HEK293T (cell line): Measurements from ENCODE around the gene GIPC2.

Experiments used
- CTCF ChIA-PET: fragments of 350-600 bp; formaldehyde crosslinking; extraction: SDS; loops from one replicate; lab custom pipeline; 2021; ENCODE audit warnings: antibody characterized with exemption, inconsistent platforms; lab: Yijun Ruan, JAX
- POLR2A ChIA-PET: fragments of 350-600 bp; formaldehyde crosslinking; extraction: SDS; loops from one replicate; lab custom pipeline; 2020; ENCODE audit warnings: antibody characterized with exemption, inconsistent platforms; lab: Yijun Ruan, JAX
- DNase-seq: peaks from one replicate; pipeline ENCODE4 v3.0.0; 2012; ENCODE audit warnings: mixed read lengths; ENCODE audit errors: extremely low spot score
- ARNT ChIP-seq: fragments of 450-650 bp; IDR thresholded peaks from 2 replicates; pipeline ENCODE4 v1.6.1; 2017; ENCODE audit warnings: mild to moderate bottlenecking
- BHLHE40 ChIP-seq: fragments of 450-650 bp; IDR thresholded peaks from 2 replicates; pipeline ENCODE4 v1.6.1; 2016; ENCODE audit warnings: mild to moderate bottlenecking, moderate library complexity, borderline replicate concordance
- CTBP1 ChIP-seq: fragments of 450-650 bp; IDR thresholded peaks from 2 replicates; pipeline ENCODE4 v1.6.1; 2016; ENCODE audit warnings: borderline replicate concordance
- ELF4 ChIP-seq: fragments of 450-650 bp; IDR thresholded peaks from 2 replicates; pipeline ENCODE4 v1.6.1; 2017; ENCODE audit warnings: antibody characterized with exemption
- FOXA1 ChIP-seq: fragments of 450-650 bp; IDR thresholded peaks from 2 replicates; pipeline ENCODE4 v1.6.1; 2016; ENCODE audit warnings: mild to moderate bottlenecking
- FOXK2 ChIP-seq: fragments of 450-650 bp; IDR thresholded peaks from 2 replicates; pipeline ENCODE4 v1.6.1; 2016; ENCODE audit warnings: mild to moderate bottlenecking
- FOXM1 ChIP-seq: fragments of 450-650 bp; IDR thresholded peaks from 2 replicates; pipeline ENCODE4 v1.6.1; 2017; ENCODE audit warnings: mild to moderate bottlenecking, borderline replicate concordance
- HDGF ChIP-seq: fragments of 450-650 bp; IDR thresholded peaks from 2 replicates; pipeline ENCODE4 v1.6.1; 2017; ENCODE audit warnings: antibody characterized with exemption, borderline replicate concordance
- L3MBTL2 ChIP-seq: fragments of 450-650 bp; conservative IDR thresholded peaks from 2 replicates; pipeline ENCODE4 v1.6.1; 2016; ENCODE audit warnings: mild to moderate bottlenecking
- LEF1 ChIP-seq: fragments of 450-650 bp; IDR thresholded peaks from 2 replicates; pipeline ENCODE4 v1.6.1; 2017; ENCODE audit warnings: mild to moderate bottlenecking, borderline replicate concordance
- NFRKB ChIP-seq: fragments of 450-650 bp; IDR thresholded peaks from 2 replicates; pipeline ENCODE4 v1.6.1; 2016; ENCODE audit warnings: mild to moderate bottlenecking, moderate library complexity
- PKNOX1 ChIP-seq: fragments of 450-650 bp; IDR thresholded peaks from 2 replicates; pipeline ENCODE4 v1.6.1; 2016
- SP1 ChIP-seq: fragments of 450-650 bp; IDR thresholded peaks from 2 replicates; pipeline ENCODE4 v1.6.1; 2017
- SUZ12 ChIP-seq: fragments of 450-650 bp; IDR thresholded peaks from 2 replicates; pipeline ENCODE4 v1.6.1; 2016; ENCODE audit warnings: mild to moderate bottlenecking
- TARDBP ChIP-seq: fragments of 450-650 bp; IDR thresholded peaks from 2 replicates; pipeline ENCODE4 v1.6.1; 2016
- ZNF384 ChIP-seq: fragments of 450-650 bp; IDR thresholded peaks from 2 replicates; pipeline ENCODE4 v1.6.1; 2016

The GIPC2 gene

GRCh38 chr1:78068681-78069283, 23.0 kb downstream of the GIPC2 start:
- ChIA-PET POLR2A (no interaction called here), CTCF (no interaction called here)
- TF ChIP-seq FOXK2 (no peak), SP1 (no peak), LEF1 (no peak), TARDBP (no peak), HDGF (no peak), ZNF384 (no peak), ARNT (no peak), NFRKB (no peak)
- DNase-seq: no peak

- no peak for DNase-seq
- POLR2A ChIA-PET: no interaction called here
- CTCF ChIA-PET: no interaction called here
- TF ChIP-seq SP1: no peak
- TF ChIP-seq FOXK2: no peak
- no peak for TF ChIP-seq ARNT
- no peak for TF ChIP-seq PKNOX1
- TF ChIP-seq SUZ12: no peak
- TF ChIP-seq HDGF: no peak
- no peak for TF ChIP-seq CTBP1
- no peak for TF ChIP-seq TARDBP
- TF ChIP-seq FOXM1: no peak
- no peak for TF ChIP-seq NFRKB
- TF ChIP-seq FOXA1: no peak
- TF ChIP-seq BHLHE40: no peak
- TF ChIP-seq LEF1: no peak
- no peak for TF ChIP-seq L3MBTL2
- no peak for TF ChIP-seq ELF4
- no peak for TF ChIP-seq ZNF384
These were observed 24.0 kb downstream of the GIPC2 start for GRCh38 chr1:78069784-78070183.

GRCh38 chr1:78070210-78070609, 24.4 kb downstream of the GIPC2 start:
- ChIA-PET POLR2A (interaction anchor here (1.6 kb wide), 1 partner anchor 92 kb away, joined by 6 read pairs; the partner anchor contains the start of gene FUBP1), CTCF (no interaction called here)
- TF ChIP-seq FOXA1 (no peak), PKNOX1 (peak; percentile 93), ARNT (0 out of 2 replicates have a peak, but pooled peaks have one; percentile 38)
- no peak for DNase-seq

- no peak for DNase-seq
- ChIA-PET CTCF (no interaction called here), POLR2A (interaction anchor here (1.6 kb wide), 1 partner anchor 92 kb away, joined by 6 read pairs; the partner anchor contains the start of gene FUBP1)
- TF ChIP-seq SP1: no peak
- TF ChIP-seq PKNOX1: 0 out of 2 replicates have a peak, but pooled peaks have one; percentile 3
These were observed 25.0 kb downstream of the GIPC2 start for GRCh38 chr1:78070758-78071157.

- POLR2A ChIA-PET: interaction anchor here (1.6 kb wide), 1 partner anchor 93 kb away, joined by 6 read pairs; the partner anchor contains the start of gene FUBP1
- CTCF ChIA-PET: no interaction called here
- DNase-seq: no peak
- no peak for TF ChIP-seq LEF1
- no peak for TF ChIP-seq L3MBTL2
- TF ChIP-seq SUZ12: no peak
- no peak for TF ChIP-seq NFRKB
- TF ChIP-seq BHLHE40: no peak
- no peak for TF ChIP-seq FOXK2
- no peak for TF ChIP-seq ARNT
- TF ChIP-seq PKNOX1: no peak
- TF ChIP-seq SP1: no peak
- no peak for TF ChIP-seq FOXM1
- no peak for TF ChIP-seq ZNF384
- no peak for TF ChIP-seq ELF4
- TF ChIP-seq CTBP1: no peak
These were observed 25.9 kb downstream of the GIPC2 start for GRCh38 chr1:78071696-78072095.

- POLR2A ChIA-PET: no interaction called here
- DNase-seq: no peak
- CTCF ChIA-PET: no interaction called here
- TF ChIP-seq BHLHE40: no peak
- TF ChIP-seq SP1: no peak
These were observed 26.4 kb downstream of the GIPC2 start for GRCh38 chr1:78072216-78072615.

GRCh38 chr1:78073441-78073840, 27.7 kb downstream of the GIPC2 start:
- ChIA-PET CTCF (no interaction called here), POLR2A (no interaction called here)
- TF ChIP-seq ELF4: no peak
- TF ChIP-seq TARDBP: no peak
- TF ChIP-seq HDGF: no peak
- no peak for TF ChIP-seq FOXK2
- TF ChIP-seq FOXA1: no peak
- no peak for TF ChIP-seq SP1
- no peak for TF ChIP-seq PKNOX1
- TF ChIP-seq NFRKB: no peak
- no peak for TF ChIP-seq SUZ12
- TF ChIP-seq L3MBTL2: no peak
- TF ChIP-seq CTBP1: no peak
- TF ChIP-seq FOXM1: no peak
- no peak for DNase-seq
